SJSA1 (cell line): Measurements from ENCODE around the gene SYNE1. TPM values are rescaled to one million over a fixed set of nuclear protein-coding genes. Genes with fewer than 3 reads are reported as not detected.
"Not testable (repeated sequence)": the region's sequence is repeated elsewhere in the genome, so short reads cannot be mapped to it uniquely, and the experiment has no call there.

Experiments used
- DNase-seq, 2 experiments: peaks; one replicate each; pipeline ENCODE4 v3.0.0-alpha.2; 2015 to 2020; ENCODE audit warnings: low spot score in 2 of 2, low read depth in 1 of 2
- H3K27ac ChIP-seq: fragments of 250-450 bp; sonication (Bioruptor Pico); 2 replicates; pipeline ENCODE4 v1.5.1; 2020; ENCODE audit warnings: mild to moderate bottlenecking, moderate library complexity
- H3K27me3 ChIP-seq: fragments of 250-450 bp; sonication (Bioruptor Pico); replicated peaks from 2 replicates; pipeline ENCODE4 v1.5.1; 2020; ENCODE audit warnings: mild to moderate bottlenecking, moderate library complexity
- H3K36me3 ChIP-seq: fragments of 250-450 bp; sonication (Bioruptor Pico); 2 replicates; pipeline ENCODE4 v1.5.1; 2020; ENCODE audit warnings: mild to moderate bottlenecking
- H3K4me1 ChIP-seq: fragments of 250-450 bp; sonication (Bioruptor Pico); replicated peaks from 2 replicates; pipeline ENCODE4 v1.6.1; 2021; ENCODE audit warnings: mild to moderate bottlenecking
- H3K4me3 ChIP-seq: fragments of 250-450 bp; sonication (Bioruptor Pico); 2 replicates; pipeline ENCODE4 v1.5.1; 2020; ENCODE audit warnings: mild to moderate bottlenecking
- H3K9me3 ChIP-seq: fragments of 250-450 bp; sonication (Bioruptor Pico); replicated peaks from 2 replicates; pipeline ENCODE4 v1.5.1; 2020; ENCODE audit warnings: mild to moderate bottlenecking
- total RNA-seq: library from RNA; depleted of rRNA; stranded (reverse); fragments of >200 nt; shearing (Covaris generic); gene quantifications from 2 replicates; pipeline ENCODE4 v1.2.3, GENCODE V29; 2014

The SYNE1 gene
- total RNA-seq, 1 experiment from 2014 or later: 53.6 TPM

- Histone ChIP-seq H3K9me3 (no peaks in the 10 kb centered on the region), H3K27ac (no peak overlapping the region), H3K27me3 (no peaks in the 10 kb centered on the region), H3K4me1 (peaks cover 7% of the 10 kb centered on the region), H3K36me3 (no peaks in the 10 kb centered on the region; the same call in 1 of the 2 replicates), H3K4me3 (no peak overlapping the region)
- DNase-seq: no peak
These were observed 476.8 kb downstream of the SYNE1 start for GRCh38 chr6:152160346-152160745.

- Histone ChIP-seq H3K9me3 (no peaks in the 10 kb centered on the region), H3K27ac (no peak overlapping the region)
These were observed 481.4 kb downstream of the SYNE1 start for GRCh38 chr6:152155792-152156191.

GRCh38 chr6:152154559-152155356 lies 482.4 kb downstream of the SYNE1 start:
- no peaks in the 10 kb centered on the region for H3K4me1 ChIP-seq
- no peak overlapping the region for H3K27ac ChIP-seq
- no peaks in the 10 kb centered on the region for H3K9me3 ChIP-seq
- peaks cover 21% of the 10 kb centered on the region for H3K36me3 ChIP-seq
- no peak for DNase-seq
- H3K4me3 ChIP-seq: no peak overlapping the region
- no peaks in the 10 kb centered on the region for H3K27me3 ChIP-seq

More at GRCh38 chr6:152155792-152156191, 481.4 kb downstream of the SYNE1 start:
- DNase-seq: no peak
- Histone ChIP-seq H3K4me3 (no peak overlapping the region), H3K27me3 (no peaks in the 10 kb centered on the region), H3K36me3 (peaks cover 14% of the 10 kb centered on the region), H3K4me1 (no peaks in the 10 kb centered on the region)

- H3K36me3 ChIP-seq: peaks cover 38% of the 10 kb centered on the region
- H3K4me3 ChIP-seq: no peak overlapping the region
These were observed 485.2 kb downstream of the SYNE1 start for GRCh38 chr6:152151920-152152319.

GRCh38 chr6:152150196-152150595 lies 487.0 kb downstream of the SYNE1 start:
- Histone ChIP-seq H3K9me3 (no peaks in the 10 kb centered on the region), H3K27ac (no peak overlapping the region), H3K4me1 (peaks cover 20% of the 10 kb centered on the region), H3K4me3 (no peak overlapping the region), H3K36me3 (peaks cover 38% of the 10 kb centered on the region), H3K27me3 (no peaks in the 10 kb centered on the region)
- DNase-seq: no peak

More at GRCh38 chr6:152151920-152152319, 485.2 kb downstream of the SYNE1 start:
- Histone ChIP-seq H3K9me3 (no peaks in the 10 kb centered on the region), H3K27ac (no peak overlapping the region), H3K27me3 (no peaks in the 10 kb centered on the region), H3K4me1 (peaks cover 6% of the 10 kb centered on the region)
- no peak for DNase-seq

GRCh38 chr6:152148412-152148811 lies 488.8 kb downstream of the SYNE1 start:
- no peak for DNase-seq
- H3K27me3 ChIP-seq: no peaks in the 10 kb centered on the region
- H3K27ac ChIP-seq: no peak overlapping the region
- H3K36me3 ChIP-seq: peaks cover 36% of the 10 kb centered on the region
- no peak overlapping the region for H3K4me3 ChIP-seq
- H3K9me3 ChIP-seq: no peaks in the 10 kb centered on the region; the same call in 1 of the 2 replicates
- peaks cover 20% of the 10 kb centered on the region for H3K4me1 ChIP-seq

- no peaks in the 10 kb centered on the region for H3K27me3 ChIP-seq
- no peak for DNase-seq
- H3K4me1 ChIP-seq: peaks cover 20% of the 10 kb centered on the region
- no peak overlapping the region for H3K4me3 ChIP-seq
- H3K36me3 ChIP-seq: peaks cover 31% of the 10 kb centered on the region
- no peak overlapping the region for H3K27ac ChIP-seq
- H3K9me3 ChIP-seq: no peaks in the 10 kb centered on the region; the same call in 1 of the 2 replicates
These were observed 489.9 kb downstream of the SYNE1 start for GRCh38 chr6:152147269-152147668.

GRCh38 chr6:152146385-152146784 lies 490.8 kb downstream of the SYNE1 start:
- peak overlapping the region; percentile 30; the same call in 1 of the 2 replicates for H3K27ac ChIP-seq
- peaks cover 20% of the 10 kb centered on the region for H3K4me1 ChIP-seq
- no peaks in the 10 kb centered on the region for H3K27me3 ChIP-seq
- H3K4me3 ChIP-seq: no peak overlapping the region
- no peaks in the 10 kb centered on the region; the same call in 1 of the 2 replicates for H3K9me3 ChIP-seq
- DNase-seq: peak; percentile 62 to 72
- H3K36me3 ChIP-seq: peaks cover 27% of the 10 kb centered on the region

GRCh38 chr6:152143359-152143758 lies 493.8 kb downstream of the SYNE1 start:
- peaks cover 12% of the 10 kb centered on the region for H3K36me3 ChIP-seq
- peaks cover 20% of the 10 kb centered on the region for H3K4me1 ChIP-seq
- no peaks in the 10 kb centered on the region for H3K27me3 ChIP-seq
- no peak for DNase-seq
- no peak overlapping the region for H3K27ac ChIP-seq
- H3K9me3 ChIP-seq: no peaks in the 10 kb centered on the region; the same call in 1 of the 2 replicates
- H3K4me3 ChIP-seq: no peak overlapping the region

- H3K27ac ChIP-seq: no peak overlapping the region
- no peaks in the 10 kb centered on the region for H3K27me3 ChIP-seq
- H3K9me3 ChIP-seq: no peaks in the 10 kb centered on the region; the same call in 1 of the 2 replicates
- no peak overlapping the region for H3K4me3 ChIP-seq
- H3K4me1 ChIP-seq: peaks cover 15% of the 10 kb centered on the region
- H3K36me3 ChIP-seq: peaks cover 3% of the 10 kb centered on the region
- no peak for DNase-seq
These were observed 495.1 kb downstream of the SYNE1 start for GRCh38 chr6:152142105-152142504.

- not testable (repeated sequence) for H3K9me3 ChIP-seq, H3K4me3 ChIP-seq, H3K27me3 ChIP-seq, H3K27ac ChIP-seq, H3K36me3 ChIP-seq, DNase-seq
- H3K4me1 ChIP-seq: peaks cover 15% of the 10 kb centered on the region
These were observed 498.8 kb downstream of the SYNE1 start for GRCh38 chr6:152138344-152138743.

GRCh38 chr6:152136449-152136825 lies 500.7 kb downstream of the SYNE1 start:
- H3K4me1 ChIP-seq: peaks cover 15% of the 10 kb centered on the region
- no peak overlapping the region for H3K4me3 ChIP-seq
- H3K27ac ChIP-seq: no peak overlapping the region; the same call in 1 of the 2 replicates
- H3K36me3 ChIP-seq: peaks cover 21% of the 10 kb centered on the region
- DNase-seq: peak in 1 of 2 experiments; percentile 53
- H3K27me3 ChIP-seq: no peaks in the 10 kb centered on the region
- H3K9me3 ChIP-seq: no peaks in the 10 kb centered on the region

- Histone ChIP-seq H3K9me3 (no peaks in the 10 kb centered on the region), H3K4me3 (no peak overlapping the region), H3K36me3 (peaks cover 21% of the 10 kb centered on the region), H3K27me3 (no peaks in the 10 kb centered on the region), H3K4me1 (peaks cover 15% of the 10 kb centered on the region), H3K27ac (no peak overlapping the region; the same call in 1 of the 2 replicates)
- DNase-seq: peak in 1 of 2 experiments; percentile 66
These were observed 501.3 kb downstream of the SYNE1 start for GRCh38 chr6:152135755-152136448.

- H3K27ac ChIP-seq: no peak overlapping the region
- H3K4me1 ChIP-seq: peaks cover under 1% of the 10 kb centered on the region; the same call in 1 of the 2 replicates
- H3K4me3 ChIP-seq: no peak overlapping the region
- no peaks in the 10 kb centered on the region for H3K9me3 ChIP-seq
- H3K36me3 ChIP-seq: peaks cover 31% of the 10 kb centered on the region
- DNase-seq: no peak
- no peaks in the 10 kb centered on the region for H3K27me3 ChIP-seq
These were observed 506.7 kb downstream of the SYNE1 start for GRCh38 chr6:152130441-152130840.
